Loucy (cell line): ENCODE results near the gene CKS1B.
A peak's percentile ranks its signal among the peaks of the same experiment; 100 is the strongest.

Experiments
- H2AFZ ChIP-seq: fragments of 200-600 bp; sonication (generic); 2 replicates; pipeline ENCODE4 v1.6.0; 2016; ENCODE audit warnings: antibody characterized with exemption, mild to moderate bottlenecking, low read length, moderate library complexity
- H3F3A ChIP-seq: fragments of 200-600 bp; 2 replicates; pipeline ENCODE4 v1.6.0; 2016; ENCODE audit warnings: antibody characterized with exemption, low read depth, mild to moderate bottlenecking
- H3K27me3 ChIP-seq: fragments of 200-600 bp; sonication (generic); 2 replicates; pipeline ENCODE4 v1.6.1; 2014; ENCODE audit warnings: low read length, mild to moderate bottlenecking; ENCODE audit not compliant: insufficient read depth, poor library complexity, severe bottlenecking
- H3K36me3 ChIP-seq: fragments of 200-600 bp; sonication (generic); 2 replicates; pipeline ENCODE4 v1.6.1; 2016; ENCODE audit warnings: low read length; ENCODE audit not compliant: insufficient read depth
- H3K4me1 ChIP-seq: fragments of 200-600 bp; sonication (generic); 2 replicates; pipeline ENCODE4 v1.5.1; 2014; ENCODE audit warnings: low read length, mild to moderate bottlenecking; ENCODE audit not compliant: insufficient read depth, poor library complexity, severe bottlenecking
- H3K4me2 ChIP-seq: fragments of 200-600 bp; sonication (generic); 2 replicates; pipeline ENCODE4 v1.6.0; 2014; ENCODE audit warnings: antibody characterized with exemption, low read length, low read depth, mild to moderate bottlenecking; ENCODE audit not compliant: poor library complexity, severe bottlenecking
- H3K4me3 ChIP-seq: fragments of 200-600 bp; sonication (generic); 2 replicates; pipeline ENCODE4 v1.5.1; 2014; ENCODE audit warnings: low read length, mild to moderate bottlenecking, mixed read lengths; ENCODE audit not compliant: poor library complexity, severe bottlenecking
- H3K79me2 ChIP-seq: fragments of 200-600 bp; sonication (generic); 2 replicates; pipeline ENCODE4 v1.6.1; 2014; ENCODE audit warnings: low read length; ENCODE audit not compliant: insufficient read depth
- H3K9ac ChIP-seq: fragments of 200-600 bp; sonication (generic); 2 replicates; pipeline ENCODE4 v1.6.0; 2014; ENCODE audit warnings: mild to moderate bottlenecking, low read depth, low read length, moderate library complexity; ENCODE audit not compliant: poor library complexity, severe bottlenecking
- H3K9me2 ChIP-seq: fragments of 200-600 bp; sonication (generic); replicated peaks from 2 replicates; pipeline ENCODE4 v1.6.1; 2016; ENCODE audit warnings: low read depth, low read length, mixed read lengths
- H3K9me3 ChIP-seq: fragments of 200-600 bp; sonication (generic); 2 replicates; pipeline ENCODE4 v1.6.1; 2014; ENCODE audit warnings: mild to moderate bottlenecking, antibody characterized with exemption, low read length, low read depth; ENCODE audit not compliant: insufficient read depth
- H4K20me1 ChIP-seq: fragments of 200-600 bp; sonication (generic); 2 replicates; pipeline ENCODE4 v1.6.0; 2014; ENCODE audit warnings: antibody characterized with exemption, low read length, mild to moderate bottlenecking; ENCODE audit not compliant: insufficient read depth, poor library complexity, severe bottlenecking
- CTCF ChIP-seq: fragments of 200-600 bp; sonication (generic); conservative IDR thresholded peaks from 2 replicates; pipeline ENCODE4 v1.5.1; 2014; ENCODE audit warnings: mild to moderate bottlenecking, antibody characterized with exemption, low read length
- EZH2phosphoT487 ChIP-seq: fragments of 200-600 bp; IDR thresholded peaks from 2 replicates; pipeline ENCODE4 v1.6.1; 2018; ENCODE audit warnings: antibody characterized with exemption, mild to moderate bottlenecking, moderate library complexity, borderline replicate concordance

CKS1B gene

GRCh38 chr1:154978360-154978759, 3.9 kb downstream of the CKS1B start:
- Histone ChIP-seq H3K9ac (peak overlapping the region; percentile 95), H3K4me1 (peaks cover 27% of the 10 kb centered on the region), H3F3A (peaks cover 12% of the 10 kb centered on the region; the same call in 1 of the 2 replicates), H3K9me3 (no peaks in the 10 kb centered on the region), H3K36me3 (peaks cover 18% of the 10 kb centered on the region; the same call in 1 of the 2 replicates), H3K4me3 (no peak overlapping the region), H3K27me3 (no peaks in the 10 kb centered on the region), H3K9me2 (no peaks in the 10 kb centered on the region), H3K79me2 (peaks cover 69% of the 10 kb centered on the region), H2AFZ (no peak overlapping the region), H3K4me2 (peak overlapping the region; percentile 89), H4K20me1 (peaks cover 23% of the 10 kb centered on the region)
- TF ChIP-seq CTCF (no peak), EZH2phosphoT487 (no peak)

- Histone ChIP-seq H3K9ac (peak overlapping the region; percentile 89), H3K27me3 (no peaks in the 10 kb centered on the region), H3K4me1 (peaks cover 18% of the 10 kb centered on the region), H3K4me2 (peak overlapping the region; percentile 89), H3K9me2 (no peaks in the 10 kb centered on the region), H2AFZ (peak overlapping the region; percentile 77; the same call in 1 of the 2 replicates), H3F3A (peaks cover 9% of the 10 kb centered on the region; the same call in 1 of the 2 replicates), H3K36me3 (peaks cover 18% of the 10 kb centered on the region; the same call in 1 of the 2 replicates), H3K79me2 (peaks cover 79% of the 10 kb centered on the region), H4K20me1 (peaks cover 14% of the 10 kb centered on the region), H3K4me3 (peak overlapping the region; percentile 86), H3K9me3 (no peaks in the 10 kb centered on the region)
- TF ChIP-seq EZH2phosphoT487: no peak
- TF ChIP-seq CTCF: no peak
These were observed 7.9 kb downstream of the CKS1B start for GRCh38 chr1:154982341-154982740.

GRCh38 chr1:154982897-154983648, 8.6 kb downstream of the CKS1B start, which contains the start of gene FLAD1:
Gene FLAD1, plus strand, starts transcription at chr1:154983344. Its CDS starts 351 bp downstream, at chr1:154983695.
- Histone ChIP-seq H3K4me2 (peak within 1 kb of the TSS; percentile 89), H3K79me2 (peaks cover 74% of the 10 kb centered on the region), H3K4me1 (peaks cover 11% of the 10 kb centered on the region), H3K4me3 (peak within 1 kb of the TSS; percentile 86), H3K36me3 (peaks cover 14% of the 10 kb centered on the region; the same call in 1 of the 2 replicates), H3K9me3 (no peaks in the 10 kb centered on the region), H4K20me1 (peaks cover 6% of the 10 kb centered on the region), H3K9ac (peak within 1 kb of the TSS; percentile 89), H3K9me2 (no peaks in the 10 kb centered on the region), H3F3A (peaks cover 9% of the 10 kb centered on the region; the same call in 1 of the 2 replicates), H2AFZ (peak within 1 kb of the TSS; percentile 77), H3K27me3 (no peaks in the 10 kb centered on the region)
- no peak for TF ChIP-seq CTCF
- TF ChIP-seq EZH2phosphoT487: no peak
